GM23338 (cell line): ENCODE measurements around the gene BRI3. TPM values are rescaled to one million over a fixed set of nuclear protein-coding genes. Genes with fewer than 3 reads are reported as not detected.

ENCODE experiments used
- ATAC-seq: fragments of 200-7000 bp; cut with Tn5 transposase; 3 replicates; pipeline ENCODE4 v1.9.1; 2020
- DNase-seq: peaks from one replicate; pipeline ENCODE4 v3.0.0-alpha.2; 2015; ENCODE audit warnings: low spot score
- H2AFZ ChIP-seq: fragments of 200-600 bp; sonication (generic); 2 replicates; pipeline ENCODE4 v1.8.0; 2016; ENCODE audit warnings: antibody characterized with exemption, mild to moderate bottlenecking, moderate library complexity
- H3F3A ChIP-seq: fragments of 200-600 bp; sonication (generic); replicated peaks from 2 replicates; pipeline ENCODE4 v1.8.0; 2017; ENCODE audit warnings: antibody characterized with exemption, mixed run types, low read depth
- H3K27ac ChIP-seq: fragments of 200-600 bp; sonication (generic); 2 replicates; pipeline ENCODE4 v1.6.1; 2016; ENCODE audit warnings: low read depth
- H3K27me3 ChIP-seq: fragments of 200-600 bp; sonication (generic); 2 replicates; pipeline ENCODE4 v1.8.0; 2016; ENCODE audit warnings: mild to moderate bottlenecking, mixed run types, moderate library complexity; ENCODE audit not compliant: insufficient read depth
- H3K36me3 ChIP-seq: fragments of 200-600 bp; sonication (generic); 2 replicates; pipeline ENCODE4 v1.8.0; 2016; ENCODE audit warnings: mild to moderate bottlenecking; ENCODE audit not compliant: insufficient read depth
- H3K4me1 ChIP-seq: fragments of 200-600 bp; sonication (generic); 2 replicates; pipeline ENCODE4 v1.8.0; 2016; ENCODE audit warnings: mild to moderate bottlenecking, moderate library complexity; ENCODE audit not compliant: insufficient read depth
- H3K4me2 ChIP-seq: fragments of 200-600 bp; sonication (generic); 2 replicates; pipeline ENCODE4 v1.7.1; 2017; ENCODE audit warnings: mixed run types
- H3K4me3 ChIP-seq: fragments of 200-600 bp; sonication (generic); 2 replicates; pipeline ENCODE4 v1.6.1; 2016; ENCODE audit warnings: mixed run types
- H3K79me2 ChIP-seq: fragments of 200-600 bp; sonication (generic); replicated peaks from 2 replicates; pipeline ENCODE4 v1.8.0; 2017; ENCODE audit warnings: mild to moderate bottlenecking; ENCODE audit not compliant: insufficient read depth
- H3K9me2 ChIP-seq: fragments of 200-600 bp; sonication (generic); 2 replicates; pipeline ENCODE4 v1.8.0; 2017; ENCODE audit not compliant: insufficient read depth
- H4K20me1 ChIP-seq: fragments of 200-600 bp; sonication (generic); replicated peaks from 2 replicates; pipeline ENCODE4 v1.8.0; 2017; ENCODE audit warnings: mild to moderate bottlenecking; ENCODE audit not compliant: insufficient read depth
- H3K27ac Mint-ChIP-seq: 2 replicates; pipeline ENCODE4 v1.8.0; 2020; ENCODE audit warnings: inconsistent platforms, mild to moderate bottlenecking, moderate library complexity, mixed read lengths
- H3K27me3 Mint-ChIP-seq: 3 replicates; pipeline ENCODE4 v1.8.0; 2022; ENCODE audit warnings: low read depth, mild to moderate bottlenecking, moderate library complexity, mixed read lengths, inconsistent platforms; ENCODE audit not compliant: insufficient read depth, poor library complexity
- H3K36me3 Mint-ChIP-seq: 3 replicates; pipeline ENCODE4 v1.8.0; 2021; ENCODE audit warnings: low read depth, mild to moderate bottlenecking, inconsistent platforms, moderate library complexity, mixed read lengths
- H3K4me1 Mint-ChIP-seq: 3 replicates; pipeline ENCODE4 v1.8.0; 2020; ENCODE audit warnings: mild to moderate bottlenecking, inconsistent platforms, mixed read lengths
- H3K4me3 Mint-ChIP-seq: 3 replicates; pipeline ENCODE4 v1.8.0; 2021; ENCODE audit warnings: moderate library complexity, mild to moderate bottlenecking, inconsistent platforms, mixed read lengths
- H3K9me3 Mint-ChIP-seq: 3 replicates; pipeline ENCODE4 v1.8.0; 2020; ENCODE audit warnings: moderate library complexity, mild to moderate bottlenecking, inconsistent platforms, mixed read lengths
- CREB1 ChIP-seq: fragments of 250-450 bp; sonication (Bioruptor Pico); IDR thresholded peaks from 2 replicates; pipeline ENCODE4 v1.5.0; 2020; ENCODE audit warnings: low read depth, mild to moderate bottlenecking, moderate library complexity
- EZH2phosphoT487 ChIP-seq: fragments of 200-600 bp; sonication (generic); IDR thresholded peaks from one replicate; pipeline ENCODE4 v1.8.1; 2018; ENCODE audit warnings: antibody characterized with exemption; ENCODE audit not compliant: unreplicated experiment
- POLR2AphosphoS5 ChIP-seq: IDR thresholded peaks from 2 replicates; pipeline ENCODE4 v1.6.1; 2016; ENCODE audit warnings: antibody characterized with exemption, low read depth
- ZNF114 ChIP-seq: fragments of 250-450 bp; sonication (Bioruptor Pico); IDR thresholded peaks from 2 replicates; pipeline ENCODE4 v1.5.0; 2020; ENCODE audit warnings: mild to moderate bottlenecking, moderate library complexity
- ZNF331 ChIP-seq: fragments of 250-450 bp; sonication (Bioruptor Pico); IDR thresholded peaks from 2 replicates; pipeline ENCODE4 v1.5.0; 2020; ENCODE audit warnings: low read depth, mild to moderate bottlenecking, moderate library complexity
- ZNF462 ChIP-seq: fragments of 250-450 bp; sonication (Bioruptor Pico); IDR thresholded peaks from 2 replicates; pipeline ENCODE4 v1.5.0; 2020; ENCODE audit warnings: mild to moderate bottlenecking, moderate library complexity
- polyA plus RNA-seq: library from polyadenylated mRNA; unstranded; fragments of >200 nt; fragmentation: Nextera tagmentation; extraction: Ambion mirVana; gene quantifications from 2 replicates; pipeline ENCODE4 v1.2.1, GENCODE V29; 2016
- total RNA-seq: library from RNA; depleted of rRNA; stranded (reverse); fragments of >200 nt; shearing (Covaris generic); gene quantifications from 2 replicates; pipeline ENCODE4 v1.2.3, GENCODE V29; 2014

Gene BRI3
- total and polyA plus RNA-seq, 2 experiments from 2014 or later, result 21.7 to 66.1 TPM

- TF ChIP-seq ZNF462 (no peak), POLR2AphosphoS5 (no peak)
Observed at GRCh38 chr7:98307971-98308466, 26.5 kb downstream of the BRI3 start (continued).

GRCh38 chr7:98309566-98309965, 28.1 kb downstream of the BRI3 start:
- Histone ChIP-seq H3K36me3 (peaks cover 28% of the 10 kb centered on the region), H3K4me3 (no peak overlapping the region), H4K20me1 (no peaks in the 10 kb centered on the region; the same call in 1 of the 2 replicates), H2AFZ (no peak overlapping the region), H3K4me2 (no peak overlapping the region), H3F3A (no peaks in the 10 kb centered on the region), H3K27ac (no peak overlapping the region), H3K79me2 (no peaks in the 10 kb centered on the region; the same call in 1 of the 2 replicates), H3K4me1 (no peaks in the 10 kb centered on the region; the same call in 1 of the 2 replicates), H3K9me2 (no peaks in the 10 kb centered on the region), H3K27me3 (no peaks in the 10 kb centered on the region)
- H3K36me3 Mint-ChIP-seq, result peaks cover 70% of the 10 kb centered on the region
- H3K4me3 Mint-ChIP-seq, result no peak overlapping the region
- H3K27me3 Mint-ChIP-seq, result no peaks in the 10 kb centered on the region
- no peaks in the 10 kb centered on the region for H3K9me3 Mint-ChIP-seq
- DNase-seq (no peak), ATAC-seq (no peak)
- H3K4me1 Mint-ChIP-seq, result peaks cover under 1% of the 10 kb centered on the region; the same call in 1 of the 3 replicates
- no peak for TF ChIP-seq ZNF114 (CRISPR knock-in tag)
- TF ChIP-seq CREB1, result no peak
- no peak for TF ChIP-seq EZH2phosphoT487
- TF ChIP-seq ZNF331 (CRISPR knock-in tag), result no peak
- no peak overlapping the region for H3K27ac Mint-ChIP-seq
